Type B pancreatic cell (in vitro differentiated cells): ENCODE results near the gene PTGS2. TPM values are rescaled to one million over a fixed set of nuclear protein-coding genes. Genes with fewer than 3 reads are reported as not detected.

Source experiments
- DNase-seq: peaks from one replicate; pipeline ENCODE4 v3.0.0; 2021; ENCODE audit warnings: mixed read lengths; ENCODE audit not compliant: unreplicated experiment; ENCODE audit errors: extremely low spot score
- H3K27ac Mint-ChIP-seq: 2 replicates; pipeline ENCODE4 v1.8.0; 2021; ENCODE audit warnings: mild to moderate bottlenecking, mixed read lengths
- H3K27me3 Mint-ChIP-seq: 2 replicates; pipeline ENCODE4 v1.8.0; 2021; ENCODE audit warnings: mixed read lengths
- H3K36me3 Mint-ChIP-seq: 2 replicates; pipeline ENCODE4 v1.8.0; 2021; ENCODE audit warnings: mixed read lengths
- H3K4me1 Mint-ChIP-seq: one replicate; pipeline ENCODE4 v1.8.0; 2021; ENCODE audit warnings: mixed read lengths; ENCODE audit not compliant: unreplicated experiment
- H3K4me3 Mint-ChIP-seq: 2 replicates; pipeline ENCODE4 v1.8.0; 2021; ENCODE audit warnings: mild to moderate bottlenecking, mixed read lengths
- H3K9me3 Mint-ChIP-seq: 2 replicates; pipeline ENCODE4 v1.8.0; 2021; ENCODE audit warnings: mixed read lengths
- total RNA-seq: library from RNA; stranded (reverse); gene quantifications from 2 replicates; pipeline ENCODE4 v1.2.1, GENCODE V29; 2021; ENCODE audit warnings: low replicate concordance
- TF ChIP-seq, protein P1 (sequence below): fragments of 200-600 bp; sonication (generic); conservative IDR thresholded peaks from 2 replicates; pipeline ENCODE4 v1.5.0; 2021; ENCODE audit warnings: antibody characterized with exemption, mild to moderate bottlenecking

Gene PTGS2
- total RNA-seq, 1 donor from 2014 or later, result 2.2 TPM

DNA sequence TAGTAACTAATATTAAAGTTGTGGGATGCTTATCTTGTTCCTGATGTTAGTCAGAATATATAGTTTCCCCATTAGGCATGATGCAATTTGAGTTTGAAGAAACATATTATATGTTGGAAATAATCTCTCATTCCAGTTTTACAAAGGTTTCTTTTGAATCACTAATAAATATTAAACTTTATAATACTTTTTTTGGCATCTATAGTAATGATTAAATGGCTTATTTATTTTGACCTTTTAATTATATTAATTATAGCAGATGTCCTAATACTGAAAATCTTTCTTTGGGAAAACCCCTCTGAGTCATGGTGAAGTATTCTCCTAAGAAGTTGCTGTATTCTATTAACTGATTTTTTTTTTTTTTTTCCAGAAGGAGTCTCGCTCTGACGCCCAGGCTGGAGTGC is 28.5 kb upstream of the PTGS2 start:
- DNase-seq, result no peak
- Mint-ChIP-seq H3K9me3 (peaks cover 5% of the 10 kb centered on the region), H3K36me3 (no peaks in the 10 kb centered on the region), H3K27ac (no peak overlapping the region), H3K4me3 (no peak overlapping the region), H3K4me1 (no peaks in the 10 kb centered on the region), H3K27me3 (no peaks in the 10 kb centered on the region)
- TF ChIP-seq, protein P1, sequence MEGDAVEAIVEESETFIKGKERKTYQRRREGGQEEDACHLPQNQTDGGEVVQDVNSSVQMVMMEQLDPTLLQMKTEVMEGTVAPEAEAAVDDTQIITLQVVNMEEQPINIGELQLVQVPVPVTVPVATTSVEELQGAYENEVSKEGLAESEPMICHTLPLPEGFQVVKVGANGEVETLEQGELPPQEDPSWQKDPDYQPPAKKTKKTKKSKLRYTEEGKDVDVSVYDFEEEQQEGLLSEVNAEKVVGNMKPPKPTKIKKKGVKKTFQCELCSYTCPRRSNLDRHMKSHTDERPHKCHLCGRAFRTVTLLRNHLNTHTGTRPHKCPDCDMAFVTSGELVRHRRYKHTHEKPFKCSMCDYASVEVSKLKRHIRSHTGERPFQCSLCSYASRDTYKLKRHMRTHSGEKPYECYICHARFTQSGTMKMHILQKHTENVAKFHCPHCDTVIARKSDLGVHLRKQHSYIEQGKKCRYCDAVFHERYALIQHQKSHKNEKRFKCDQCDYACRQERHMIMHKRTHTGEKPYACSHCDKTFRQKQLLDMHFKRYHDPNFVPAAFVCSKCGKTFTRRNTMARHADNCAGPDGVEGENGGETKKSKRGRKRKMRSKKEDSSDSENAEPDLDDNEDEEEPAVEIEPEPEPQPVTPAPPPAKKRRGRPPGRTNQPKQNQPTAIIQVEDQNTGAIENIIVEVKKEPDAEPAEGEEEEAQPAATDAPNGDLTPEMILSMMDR, result no peak

DNA sequence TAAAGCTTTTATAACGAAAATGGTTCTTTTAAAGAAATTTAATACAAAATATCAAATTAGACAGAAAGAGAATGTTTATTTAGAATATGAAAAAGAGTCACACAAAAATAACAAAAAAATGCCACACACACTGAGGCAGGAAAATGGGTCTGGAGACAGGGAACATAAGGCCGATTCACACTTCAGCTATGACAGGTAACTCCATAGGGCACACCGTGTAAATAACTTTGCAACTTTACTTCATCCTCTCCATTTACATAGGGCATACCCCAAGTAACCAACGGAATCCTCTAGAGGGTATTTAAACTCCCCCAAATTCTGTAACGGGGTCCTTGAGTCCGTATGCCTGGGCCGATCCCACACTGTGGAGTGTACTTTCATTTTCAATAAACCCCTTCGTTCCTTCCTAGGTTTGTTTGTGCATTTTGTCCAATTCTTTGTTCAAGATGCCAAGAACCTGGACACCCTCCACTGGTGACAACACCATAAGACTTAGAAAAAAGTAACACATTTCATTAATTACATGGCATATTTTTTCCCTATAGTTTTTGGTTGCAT is 23.1 kb upstream of the PTGS2 start:
- Mint-ChIP-seq H3K27ac (no peak overlapping the region), H3K9me3 (no peaks in the 10 kb centered on the region), H3K27me3 (peaks cover 3% of the 10 kb centered on the region), H3K4me3 (no peak overlapping the region), H3K4me1 (no peaks in the 10 kb centered on the region), H3K36me3 (no peaks in the 10 kb centered on the region)
- no peak for DNase-seq
- TF ChIP-seq, protein P1, result no peak

DNA sequence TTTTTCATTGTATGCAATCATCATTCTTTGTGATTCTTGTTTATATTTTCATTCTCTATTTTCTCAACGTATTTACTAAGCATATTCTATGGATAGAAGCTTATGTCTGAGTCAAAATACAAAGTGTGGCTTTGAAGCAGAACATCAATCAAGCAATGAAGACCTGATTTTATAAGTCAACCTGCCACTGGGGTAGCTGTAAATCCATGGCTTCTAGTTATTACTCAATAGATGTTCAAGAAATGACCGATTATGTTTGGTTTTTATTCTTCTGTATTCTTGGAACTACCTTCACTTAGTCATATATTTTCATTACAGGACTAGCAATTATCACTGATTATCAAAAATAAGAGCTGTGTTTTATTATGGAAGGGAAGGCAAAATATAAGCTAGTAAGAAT is 20.5 kb upstream of the PTGS2 start:
- H3K27ac Mint-ChIP-seq, result no peak overlapping the region
- no peak for DNase-seq
- no peak overlapping the region for H3K4me3 Mint-ChIP-seq
- H3K36me3 Mint-ChIP-seq, result no peaks in the 10 kb centered on the region
- no peaks in the 10 kb centered on the region for H3K4me1 Mint-ChIP-seq
- H3K9me3 Mint-ChIP-seq, result no peaks in the 10 kb centered on the region
- peaks cover 4% of the 10 kb centered on the region for H3K27me3 Mint-ChIP-seq
- TF ChIP-seq, protein P1, result no peak

DNA sequence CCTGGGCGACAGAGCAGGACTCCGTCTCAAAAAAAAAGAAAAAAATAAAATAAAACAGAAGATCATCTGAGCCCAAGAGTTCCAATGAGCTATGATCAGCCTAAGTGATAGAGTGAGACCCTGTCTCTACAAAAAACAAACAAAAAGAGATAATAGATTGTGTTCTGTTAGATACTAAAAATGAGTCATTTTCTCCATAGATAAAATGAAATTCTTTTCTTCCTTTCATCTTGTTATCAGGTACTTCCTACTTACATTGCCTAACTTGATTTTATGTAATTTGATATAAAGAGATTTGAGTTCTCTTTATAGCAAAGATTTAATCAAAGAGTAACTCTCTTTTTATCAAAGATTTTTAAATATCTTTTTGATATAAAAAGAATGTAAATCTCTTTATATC is 19.3 kb upstream of the PTGS2 start:
- Mint-ChIP-seq H3K27ac (no peak overlapping the region), H3K36me3 (no peaks in the 10 kb centered on the region), H3K9me3 (no peaks in the 10 kb centered on the region), H3K27me3 (peaks cover 7% of the 10 kb centered on the region), H3K4me1 (no peaks in the 10 kb centered on the region), H3K4me3 (no peak overlapping the region)
- no peak for DNase-seq
- TF ChIP-seq, protein P1, result no peak

DNA sequence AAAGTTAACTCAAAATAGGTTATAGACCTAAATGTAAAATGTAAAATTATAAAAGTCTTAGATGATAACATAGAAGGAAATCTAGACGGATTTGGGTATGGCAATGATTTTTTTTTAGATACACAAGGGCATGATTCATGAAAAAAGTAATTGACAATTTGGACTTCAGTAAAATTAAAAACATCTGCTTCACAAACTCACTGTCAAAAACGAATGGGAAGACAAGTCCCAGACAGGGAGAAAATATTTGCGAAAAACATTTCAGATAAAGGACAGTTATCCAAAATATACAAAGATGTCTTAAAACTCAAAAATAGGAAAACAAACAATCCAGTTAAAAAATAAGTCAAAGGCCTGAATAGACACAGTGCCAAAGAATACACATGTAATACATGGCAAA is 9.7 kb upstream of the PTGS2 start:
- peaks cover 30% of the 10 kb centered on the region for H3K27me3 Mint-ChIP-seq
- TF ChIP-seq, protein P1, result no peak
- no peak overlapping the region for H3K4me3 Mint-ChIP-seq
- H3K27ac Mint-ChIP-seq, result no peak overlapping the region
- H3K36me3 Mint-ChIP-seq, result peaks cover 4% of the 10 kb centered on the region
- no peak for DNase-seq
- H3K9me3 Mint-ChIP-seq, result peaks cover 9% of the 10 kb centered on the region
- H3K4me1 Mint-ChIP-seq, result no peaks in the 10 kb centered on the region

DNA sequence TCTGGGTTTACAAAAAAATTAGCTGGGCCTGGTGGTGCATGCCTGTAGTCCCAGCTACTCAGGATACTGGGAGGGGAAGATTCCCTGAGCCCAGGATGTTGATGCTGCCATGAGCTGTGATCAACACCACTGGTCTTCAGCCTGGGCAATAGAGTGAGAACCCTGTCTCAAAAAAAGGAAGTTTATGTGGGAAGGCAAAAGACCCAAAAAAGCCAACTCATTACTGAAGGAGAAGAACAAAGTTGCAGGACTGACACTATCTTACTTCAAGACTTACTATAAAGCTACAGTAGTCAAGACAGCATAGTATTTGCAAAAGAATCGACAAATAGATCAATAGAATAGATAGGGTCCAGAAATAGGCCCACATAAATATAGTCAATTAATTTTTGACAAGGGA is 9.2 kb upstream of the PTGS2 start:
- TF ChIP-seq, protein P1, result no peak
- H3K27me3 Mint-ChIP-seq, result peaks cover 31% of the 10 kb centered on the region
- H3K27ac Mint-ChIP-seq, result no peak overlapping the region
- no peak overlapping the region for H3K4me3 Mint-ChIP-seq
- H3K36me3 Mint-ChIP-seq, result peaks cover 4% of the 10 kb centered on the region
- DNase-seq, result no peak
- H3K9me3 Mint-ChIP-seq, result peaks cover 9% of the 10 kb centered on the region
- H3K4me1 Mint-ChIP-seq, result no peaks in the 10 kb centered on the region
